ENCODE data around the gene MARCHF10. TPM values are rescaled to one million over a fixed set of nuclear protein-coding genes. Genes with fewer than 3 reads are reported as not detected.

The MARCHF10 gene
- total RNA-seq, 1 experiment from 2014 or later: not detected

- no peaks in the 10 kb centered on the region for H3K9me3 ChIP-seq (ENCODE audit: control insufficient read depth in 1 of 2, insufficient read depth in 1 of 2, low read depth in 1 of 2, low read length in 2 of 2)
- no peak overlapping the region for H3K4me2 ChIP-seq (ENCODE audit: low read length)
- TF ChIP-seq ZNF274 (IDR thresholded peaks at IDR 0.05; ENCODE audit: low read depth, low read length): no peak
- H2AFZ ChIP-seq (ENCODE audit: low read depth, low read length, poor library complexity, severe bottlenecking): no peak overlapping the region
- no peaks in the 10 kb centered on the region for H3K79me2 ChIP-seq (ENCODE audit: insufficient read depth, low read length)
- BruUV-seq (replicated peaks): no TSS peak
- DNase-seq (ENCODE audit: low read depth, low spot score) (no peak), ATAC-seq (no peak)
- CTCF ChIA-PET: no interaction called here
- H3K4me1 ChIP-seq (ENCODE audit: control insufficient read depth in 1 of 2, insufficient read depth in 2 of 2, low read length in 2 of 2): peaks cover 9 to 14% of the 10 kb centered on the region in 2 experiments; a peak in 3 of 4 replicates
- no peaks in the 10 kb centered on the region for H3K9me2 ChIP-seq (ENCODE audit: insufficient read depth)
- H3K36me3 ChIP-seq (ENCODE audit: control insufficient read depth in 1 of 2, insufficient read depth in 2 of 2, low read length in 2 of 2): no peaks in the 10 kb centered on the region
- H4K20me1 ChIP-seq (ENCODE audit: insufficient read depth): no peaks in the 10 kb centered on the region
- POLR2A ChIA-PET: no interaction called here
- no peak overlapping the region for H3K27ac ChIP-seq (ENCODE audit: low read depth, low read length)
- H3K4me3 ChIP-seq (replicated peaks in 1 of 2; ENCODE audit: low read depth in 1 of 2, low read length in 2 of 2): no peak overlapping the region
- intact Hi-C loops (cut with micrococcal nuclease): loop anchor here (10.0 kb wide), 1 partner anchor 410 kb away; no protein-coding TSS in a partner anchor
- H3K27me3 ChIP-seq (ENCODE audit: insufficient read depth, low read length): no peaks in the 10 kb centered on the region
- RAD21 ChIA-PET (ENCODE audit: low non-redundant PET in 1 of 2, low total read pairs in 2 of 2, uncharacterized antibody in 2 of 2, unreplicated experiment in 2 of 2): no interaction called here
- H3K9ac ChIP-seq (ENCODE audit: low read length): no peak overlapping the region
Observed at GRCh38 chr17:62674841-62675240, 133.3 kb downstream of the MARCHF10 start.

GRCh38 chr17:62674363-62674739 is 133.8 kb downstream of the MARCHF10 start:
- intact Hi-C loops (cut with micrococcal nuclease): loop anchor here (10.0 kb wide), 1 partner anchor 410 kb away; no protein-coding TSS in a partner anchor
- Histone ChIP-seq H3K4me3 (replicated peaks in 1 of 2; ENCODE audit: low read depth in 1 of 2, low read length in 2 of 2) (no peak overlapping the region), H3K9me3 (ENCODE audit: control insufficient read depth in 1 of 2, insufficient read depth in 1 of 2, low read depth in 1 of 2, low read length in 2 of 2) (no peaks in the 10 kb centered on the region), H3K36me3 (ENCODE audit: control insufficient read depth in 1 of 2, insufficient read depth in 2 of 2, low read length in 2 of 2) (no peaks in the 10 kb centered on the region), H3K79me2 (ENCODE audit: insufficient read depth, low read length) (no peaks in the 10 kb centered on the region), H3K9me2 (ENCODE audit: insufficient read depth) (no peaks in the 10 kb centered on the region), H3K4me1 (ENCODE audit: control insufficient read depth in 1 of 2, insufficient read depth in 2 of 2, low read length in 2 of 2) (peaks cover 9 to 14% of the 10 kb centered on the region in 2 experiments; a peak in 3 of 4 replicates), H2AFZ (ENCODE audit: low read depth, low read length, poor library complexity, severe bottlenecking) (no peak overlapping the region), H3K4me2 (ENCODE audit: low read length) (no peak overlapping the region), H3K9ac (ENCODE audit: low read length) (no peak overlapping the region), H4K20me1 (ENCODE audit: insufficient read depth) (no peaks in the 10 kb centered on the region), H3K27ac (ENCODE audit: low read depth, low read length) (no peak overlapping the region), H3K27me3 (ENCODE audit: insufficient read depth, low read length) (no peaks in the 10 kb centered on the region)
- POLR2A ChIA-PET: no interaction called here
- DNase-seq (ENCODE audit: low read depth, low spot score) (no peak), ATAC-seq (no peak)
- no peak for TF ChIP-seq EZH2 (IDR thresholded peaks at IDR 0.05)
- TF ChIP-seq RAD21 (IDR thresholded peaks at IDR 0.05; ENCODE audit: low read depth): no peak
- TF ChIP-seq EZH2phosphoT487 (IDR thresholded peaks at IDR 0.05; ENCODE audit: borderline replicate concordance): no peak
- no TSS peak for BruUV-seq (replicated peaks)
- CTCF ChIA-PET: interaction anchor here (3.5 kb wide), 1 partner anchor 805 kb away, joined by 11 read pairs; no protein-coding TSS in a partner anchor
- RAD21 ChIA-PET (ENCODE audit: low non-redundant PET in 1 of 2, low total read pairs in 2 of 2, uncharacterized antibody in 2 of 2, unreplicated experiment in 2 of 2): no interaction called here
